ENCODE results near the gene PARD3B. TPM values are rescaled to one million over a fixed set of nuclear protein-coding genes. Genes with fewer than 3 reads are reported as not detected.

Gene PARD3B
- total and polyA plus RNA-seq, 12 donors, result 0.46 to 12.4 (median 8.3) TPM

DNA sequence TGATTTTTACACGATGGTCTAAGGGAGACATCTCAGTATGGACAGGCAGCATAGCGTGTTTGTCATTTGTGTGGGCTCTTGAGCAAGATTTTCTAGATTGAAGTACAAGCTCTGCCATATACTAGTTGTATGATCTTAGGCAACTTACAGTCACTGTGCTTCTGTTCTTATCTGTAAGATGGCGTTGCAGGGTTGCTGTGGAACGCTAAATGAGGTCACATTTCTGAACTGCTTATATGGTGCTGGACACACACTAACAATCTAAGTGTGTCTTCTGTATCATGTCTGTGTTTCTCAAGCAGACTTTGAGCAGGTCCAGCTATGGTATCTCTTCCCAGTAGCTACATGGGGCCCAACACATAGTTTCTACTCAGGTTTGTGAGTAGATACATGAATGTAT lies 29.2 kb downstream of the PARD3B start:
- Histone ChIP-seq H3K4me1 (peaks cover 0 to 8% (median 0%) of the 10 kb centered on the region in 9 donors), H3K27me3 (no peaks in the 10 kb centered on the region), H3K27ac (no peak overlapping the region), H3K4me3 (no peak overlapping the region), H3K9me3 (no peaks in the 10 kb centered on the region), H3K36me3 (no peaks in the 10 kb centered on the region)
- DNase-seq (no peak), ATAC-seq (no peak)
- no peak for TF ChIP-seq CTCF (IDR thresholded peaks at IDR 0.05)
- 75 to 76% methylated on average over 4 of the region's 4 CpGs for WGBS, 2 donors
- intact Hi-C loops (cut with DNase I), result no loop called here

DNA sequence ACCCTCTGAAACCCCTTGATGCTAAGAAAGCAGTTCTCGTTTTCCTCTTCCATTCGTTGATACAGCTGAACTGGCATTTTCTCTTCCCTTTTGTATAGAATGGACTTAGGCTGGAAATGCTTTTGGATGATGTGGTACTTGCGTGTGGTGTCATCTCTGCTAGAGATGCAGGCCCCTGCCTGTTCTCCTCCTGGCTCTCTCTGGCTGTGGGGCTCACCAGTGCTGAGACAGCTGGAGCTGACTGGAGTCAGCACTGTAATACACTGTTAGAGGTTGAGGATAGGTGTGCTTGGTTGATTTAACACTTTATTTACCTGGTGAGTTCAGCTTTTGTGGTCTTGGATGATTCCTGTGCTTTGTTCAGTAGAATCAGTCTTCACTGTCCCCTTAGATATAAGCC lies 30.2 kb downstream of the PARD3B start:
- H3K9me3 ChIP-seq, result no peaks in the 10 kb centered on the region
- peaks cover 0 to 8% (median 0%) of the 10 kb centered on the region in 9 donors for H3K4me1 ChIP-seq
- H3K36me3 ChIP-seq, result no peaks in the 10 kb centered on the region
- WGBS, 2 donors, result 94 to 96% methylated on average over 3 of the region's 3 CpGs
- ATAC-seq (no peak), DNase-seq (no peak)
- intact Hi-C loops (cut with DNase I), result no loop called here
- no peaks in the 10 kb centered on the region for H3K27me3 ChIP-seq
- no peak overlapping the region for H3K27ac ChIP-seq
- H3K4me3 ChIP-seq, result no peak overlapping the region
- no peak for TF ChIP-seq CTCF (IDR thresholded peaks at IDR 0.05)

DNA sequence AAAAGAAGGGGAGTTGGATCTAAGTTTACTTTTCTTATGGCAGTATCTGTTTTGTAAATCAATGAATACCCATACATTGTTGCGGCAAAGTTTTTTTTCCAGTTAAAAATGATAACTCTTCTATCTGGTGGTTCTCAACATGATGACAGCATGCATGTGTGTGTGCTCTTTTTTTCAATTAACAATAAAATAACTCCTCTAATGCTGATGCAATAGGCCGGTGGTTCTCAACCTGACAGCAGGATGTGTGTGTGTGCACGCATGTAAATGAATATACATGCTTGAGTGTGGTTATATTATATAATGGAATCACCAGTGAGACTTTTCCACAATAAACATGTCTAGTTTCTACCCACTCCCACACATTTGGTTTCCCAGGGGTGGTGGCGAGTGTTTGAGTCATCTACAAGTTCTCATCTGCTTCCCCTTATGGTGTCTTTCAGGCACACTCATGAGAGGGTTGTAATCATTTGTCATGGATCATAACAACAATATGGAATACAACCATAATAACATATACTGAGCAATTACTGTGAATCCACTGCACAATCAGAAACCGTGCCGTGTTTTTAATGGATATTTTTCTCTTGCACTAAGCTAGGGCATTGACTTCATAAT lies 31.2 kb downstream of the PARD3B start:
- DNase-seq, result no peak
- no peak for TF ChIP-seq CTCF (IDR thresholded peaks at IDR 0.05)
- 97 to 98% methylated on average over 6 of the region's 6 CpGs for WGBS, 2 donors
- no peak for ATAC-seq
- H3K9me3 ChIP-seq, result no peaks in the 10 kb centered on the region
- H3K27me3 ChIP-seq, result no peaks in the 10 kb centered on the region
- no peak overlapping the region for H3K27ac ChIP-seq
- intact Hi-C loops (cut with DNase I), result no loop called here
- no peak overlapping the region for H3K4me3 ChIP-seq
- no peaks in the 10 kb centered on the region for H3K36me3 ChIP-seq
- peaks cover 0 to 8% (median 0%) of the 10 kb centered on the region in 9 donors for H3K4me1 ChIP-seq

- no peaks in the 10 kb centered on the region for H3K9me3 ChIP-seq
- no peaks in the 10 kb centered on the region for H3K27me3 ChIP-seq
- DNase-seq, result no peak
- H3K4me3 ChIP-seq, result no peak overlapping the region
- TF ChIP-seq CTCF (IDR thresholded peaks at IDR 0.05), result no peak
- peaks cover 0 to 4% (median 0%) of the 10 kb centered on the region in 9 donors for H3K4me1 ChIP-seq
- no peak for ATAC-seq
- no peaks in the 10 kb centered on the region for H3K36me3 ChIP-seq
- H3K27ac ChIP-seq, result no peak overlapping the region
- intact Hi-C loops (cut with DNase I), result no loop called here
- WGBS, 2 donors, result 92 to 94% methylated on average over 11 of the region's 11 CpGs
Measured at GRCh38 chr2:204578928-204579598, 33.8 kb downstream of the PARD3B start.

All from heart right ventricle (tissue), 16 donors.